Renal cortical epithelial cell (primary cell): ENCODE results near the gene NT5C3B. TPM values are rescaled to one million over a fixed set of nuclear protein-coding genes. Genes with fewer than 3 reads are reported as not detected.
"Not testable (repeated sequence)": the region's sequence is repeated elsewhere in the genome, so short reads cannot be mapped to it uniquely, and the experiment has no call there.

Experiments used
- DNase-seq: peaks from one replicate; pipeline ENCODE4 v3.0.0-alpha.2; 2011; ENCODE audit warnings: low read depth
- total RNA-seq: library from RNA; depleted of rRNA; stranded (reverse); fragments of >200 nt; gene quantifications from 2 replicates; pipeline ENCODE4 v1.2.3, GENCODE V29; 2014

NT5C3B gene
- total RNA-seq, 1 donor from 2014 or later: 43.4 TPM

DNA sequence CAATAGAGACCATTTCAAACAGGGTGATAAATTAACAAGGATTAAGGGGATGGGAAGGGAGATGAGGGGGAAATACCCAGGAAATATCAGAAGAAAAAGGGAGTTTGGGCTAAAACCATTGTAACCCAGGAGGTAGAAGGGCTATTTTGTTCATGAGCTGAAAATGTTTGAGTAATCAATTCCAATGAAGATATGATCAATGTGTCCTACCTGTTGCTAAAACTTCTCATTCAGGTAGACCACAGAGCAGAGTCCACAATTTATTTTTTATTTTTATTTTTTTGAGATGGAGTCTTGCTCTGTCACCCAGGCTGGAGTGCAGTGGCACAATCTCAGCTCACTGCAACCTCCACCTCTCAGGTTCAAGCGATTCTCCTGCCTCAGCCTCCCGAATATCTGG lies 3.4 kb upstream of the NT5C3B start:
- DNase-seq: not testable (repeated sequence)

DNA sequence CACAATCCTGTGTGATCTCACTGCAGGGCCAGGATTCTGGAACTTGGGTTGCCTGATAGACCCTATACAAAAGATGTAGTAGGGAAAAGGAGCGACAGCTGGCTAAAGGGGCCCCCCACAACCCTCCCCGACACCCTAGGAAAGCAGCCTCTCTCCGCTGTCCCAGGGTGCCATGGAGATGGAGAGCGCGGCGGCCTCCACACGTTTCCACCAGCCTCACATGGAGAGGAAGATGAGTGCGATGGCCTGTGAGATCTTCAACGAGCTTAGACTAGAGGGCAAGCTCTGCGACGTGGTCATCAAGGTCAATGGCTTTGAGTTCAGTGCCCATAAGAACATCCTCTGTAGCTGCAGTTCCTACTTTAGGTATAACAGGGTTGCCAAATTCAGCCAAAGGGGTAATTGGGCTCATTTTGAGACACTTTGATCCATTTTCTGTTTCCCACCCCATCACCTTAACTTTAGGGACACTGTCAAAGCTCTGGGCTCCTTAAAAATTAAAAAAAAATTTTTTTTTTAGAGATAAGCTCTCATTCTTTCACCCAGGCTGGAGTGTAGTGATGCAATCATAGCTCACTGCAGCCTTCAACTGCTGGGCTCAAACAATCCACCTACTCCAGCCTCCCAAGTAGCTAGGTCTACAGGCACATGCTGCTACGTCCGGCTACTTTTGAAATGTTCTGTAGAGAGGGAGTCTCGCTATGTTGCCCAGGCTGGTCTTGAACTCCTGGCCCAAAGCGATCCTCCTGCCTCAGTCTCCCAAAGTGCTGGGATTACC lies 1.9 kb upstream of the NT5C3B start, which contains the start of gene KLHL10:
TSS of gene KLHL10 (plus strand) at position 65 of the 778 bp plus-strand sequence. CDS start at position 173, 108 bp downstream.
- DNase-seq: no peak

DNA sequence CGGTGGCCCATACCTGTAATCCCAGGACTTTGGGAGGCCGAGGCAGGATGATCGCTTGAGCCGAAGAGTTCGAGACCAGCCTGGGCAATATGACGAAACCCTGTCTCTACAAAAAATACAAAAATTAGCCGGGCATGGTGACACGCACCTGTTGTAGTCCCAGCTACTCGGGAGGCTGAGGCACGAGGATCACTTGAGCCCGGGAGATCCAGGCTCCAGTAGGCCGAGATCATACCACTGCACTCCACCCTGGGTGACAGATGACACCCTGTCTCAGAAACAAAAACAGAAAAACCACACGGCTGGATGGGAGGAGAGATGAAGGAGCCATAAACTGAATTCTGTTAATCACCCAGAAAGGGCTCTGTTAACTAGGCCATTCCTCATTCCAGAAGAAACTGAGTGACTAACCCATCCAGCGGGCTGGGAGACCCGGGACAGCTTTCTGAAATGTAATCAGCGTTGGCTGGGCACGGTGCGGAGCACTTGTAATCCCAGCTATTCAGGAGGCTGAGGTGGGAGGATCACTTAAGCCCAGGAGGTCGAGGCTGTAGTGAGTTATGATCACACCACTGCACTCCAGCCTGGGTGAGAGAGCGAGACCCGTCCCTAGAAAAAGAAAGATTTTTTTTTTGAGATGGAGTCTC lies 641 bp upstream of the NT5C3B start:
- no peak for DNase-seq

DNA sequence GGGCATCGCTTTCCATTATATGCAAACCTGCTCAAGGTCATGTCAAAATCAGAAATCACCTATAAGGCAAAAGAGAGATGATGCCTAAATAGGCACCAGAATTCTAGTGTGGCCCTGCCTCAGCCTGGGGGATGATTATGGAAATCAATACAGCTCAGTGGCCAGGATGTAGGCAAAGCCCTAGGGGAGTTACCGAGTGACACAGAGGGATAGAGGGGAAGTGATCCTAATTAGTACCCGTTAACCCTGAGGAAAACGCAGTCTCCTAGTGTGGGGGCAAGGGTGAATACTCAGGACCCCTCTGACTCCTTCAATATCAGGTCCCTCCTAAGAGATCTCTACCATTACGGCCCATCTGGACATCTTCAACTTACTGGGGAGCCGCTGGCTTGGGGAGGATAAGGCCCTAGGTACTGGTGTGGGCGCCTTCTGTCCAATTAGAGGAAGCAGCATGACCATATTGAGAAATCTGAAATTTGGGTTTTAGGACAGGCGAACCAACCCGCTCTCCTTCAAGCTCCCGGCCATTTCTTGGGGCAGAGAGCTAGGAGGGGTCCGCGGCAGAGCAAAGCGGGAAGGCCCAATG lies 725 bp downstream of the NT5C3B start:
- DNase-seq: no peak

DNA sequence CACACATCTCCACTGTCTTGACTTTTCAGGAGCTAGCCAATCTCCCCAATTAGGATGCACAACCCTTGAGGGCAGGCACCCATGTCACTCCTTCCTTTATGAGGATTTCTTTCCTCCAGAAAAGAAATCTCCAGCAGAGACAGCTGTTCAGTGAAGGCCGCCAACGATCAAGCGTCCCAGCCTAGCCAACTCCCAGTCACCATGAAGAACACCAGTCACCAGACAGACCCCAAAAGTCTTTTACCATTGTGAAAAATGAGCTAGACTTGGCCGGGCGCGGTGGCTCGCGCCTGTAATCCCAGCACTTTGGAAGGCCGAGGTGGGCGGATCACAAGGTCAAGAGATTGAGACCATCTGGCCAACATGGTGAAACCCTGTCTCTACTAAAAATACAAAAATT lies 6.1 kb downstream of the NT5C3B start:
- not testable (repeated sequence) for DNase-seq

DNA sequence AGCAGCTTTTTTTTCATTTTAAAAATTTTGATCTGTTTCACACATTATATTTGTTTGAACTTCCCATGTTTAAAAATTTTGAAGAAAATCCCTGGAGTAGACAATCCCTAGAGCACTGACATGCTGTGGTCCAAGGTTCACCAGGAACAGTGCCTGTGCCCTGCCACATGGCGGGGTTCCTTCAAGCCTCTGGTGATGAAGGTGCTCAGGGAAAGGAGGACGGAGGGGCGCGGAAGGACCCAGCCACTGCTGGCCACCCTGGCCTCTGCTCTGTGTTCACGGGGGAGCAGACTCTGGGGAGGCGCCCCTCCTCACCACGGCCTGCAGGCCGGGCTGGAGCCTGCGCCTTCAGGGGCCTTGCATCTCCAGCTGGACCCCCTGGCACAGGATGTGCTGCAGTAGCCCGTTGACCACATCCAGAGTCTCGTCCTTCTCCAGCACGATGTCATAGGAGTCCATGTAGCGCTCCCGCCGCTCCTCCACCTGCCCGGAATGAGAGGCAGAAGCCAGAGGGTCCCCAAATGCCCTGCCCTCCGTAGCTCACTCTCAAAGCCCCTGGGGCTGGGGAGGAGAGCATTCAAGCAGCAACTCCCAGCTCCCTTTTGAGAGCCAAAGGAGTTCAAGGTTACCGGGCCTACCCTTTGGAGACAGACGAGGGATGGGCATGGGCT lies 10.7 kb downstream of the NT5C3B start:
- DNase-seq: no peak

DNA sequence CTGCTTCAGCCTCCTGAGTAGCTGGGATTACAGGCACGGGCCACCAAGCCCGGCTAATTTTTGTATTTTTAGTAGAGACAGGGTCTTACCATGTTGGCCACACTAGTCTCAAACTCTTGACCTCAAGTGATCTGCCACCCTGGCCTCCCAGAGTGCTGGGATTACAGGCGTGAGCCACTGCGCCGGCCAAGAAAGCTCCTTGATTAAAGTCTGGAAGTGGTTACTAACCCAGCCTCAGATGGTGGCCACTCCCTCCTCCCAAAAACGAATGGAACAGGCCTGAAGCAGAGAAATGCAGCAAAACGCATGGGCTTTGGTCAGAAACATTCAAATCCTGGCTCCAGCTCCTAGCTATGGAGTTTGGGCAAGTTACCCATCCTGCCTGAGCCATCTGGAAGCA lies 11.9 kb downstream of the NT5C3B start:
- no peak for DNase-seq

DNA sequence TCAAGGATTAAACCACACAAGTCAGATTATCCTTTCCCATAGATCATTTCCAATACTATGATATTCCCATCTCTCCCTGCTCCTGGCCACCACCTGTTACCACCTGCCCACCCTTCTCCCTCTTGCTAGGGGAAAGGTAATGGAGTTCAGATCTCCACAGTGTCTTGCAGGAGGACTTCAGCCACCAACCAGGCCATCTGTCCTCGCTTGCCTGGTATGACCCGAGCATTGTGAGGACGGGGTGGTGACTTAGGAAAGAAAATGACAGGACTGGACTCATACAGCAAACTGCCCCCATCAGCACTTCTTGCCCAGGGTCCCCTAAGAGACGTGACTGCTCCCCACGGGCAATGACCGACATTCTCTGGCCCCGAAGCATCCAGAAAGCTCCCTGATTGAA lies 12.5 kb downstream of the NT5C3B start:
- DNase-seq: no peak

DNA sequence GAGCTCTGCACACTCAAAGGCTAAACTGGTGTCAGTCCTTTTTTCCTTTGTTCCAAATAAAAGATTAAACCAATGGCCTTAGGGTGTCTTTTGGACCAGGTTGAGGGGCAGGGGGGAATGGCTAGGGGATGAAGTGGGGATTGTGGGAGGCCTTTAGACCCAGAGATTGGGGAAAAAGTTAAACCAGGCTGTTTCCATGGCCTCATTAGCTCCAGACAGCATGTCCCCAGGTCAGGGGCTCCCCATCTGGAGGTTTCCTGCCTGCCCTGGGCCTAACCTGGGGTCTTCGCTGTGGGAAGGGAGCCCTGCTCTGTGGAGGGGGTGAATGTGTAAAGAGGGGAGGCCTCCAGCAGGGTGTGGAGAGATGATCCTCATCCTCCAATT lies 12.9 kb downstream of the NT5C3B start:
- DNase-seq: no peak

DNA sequence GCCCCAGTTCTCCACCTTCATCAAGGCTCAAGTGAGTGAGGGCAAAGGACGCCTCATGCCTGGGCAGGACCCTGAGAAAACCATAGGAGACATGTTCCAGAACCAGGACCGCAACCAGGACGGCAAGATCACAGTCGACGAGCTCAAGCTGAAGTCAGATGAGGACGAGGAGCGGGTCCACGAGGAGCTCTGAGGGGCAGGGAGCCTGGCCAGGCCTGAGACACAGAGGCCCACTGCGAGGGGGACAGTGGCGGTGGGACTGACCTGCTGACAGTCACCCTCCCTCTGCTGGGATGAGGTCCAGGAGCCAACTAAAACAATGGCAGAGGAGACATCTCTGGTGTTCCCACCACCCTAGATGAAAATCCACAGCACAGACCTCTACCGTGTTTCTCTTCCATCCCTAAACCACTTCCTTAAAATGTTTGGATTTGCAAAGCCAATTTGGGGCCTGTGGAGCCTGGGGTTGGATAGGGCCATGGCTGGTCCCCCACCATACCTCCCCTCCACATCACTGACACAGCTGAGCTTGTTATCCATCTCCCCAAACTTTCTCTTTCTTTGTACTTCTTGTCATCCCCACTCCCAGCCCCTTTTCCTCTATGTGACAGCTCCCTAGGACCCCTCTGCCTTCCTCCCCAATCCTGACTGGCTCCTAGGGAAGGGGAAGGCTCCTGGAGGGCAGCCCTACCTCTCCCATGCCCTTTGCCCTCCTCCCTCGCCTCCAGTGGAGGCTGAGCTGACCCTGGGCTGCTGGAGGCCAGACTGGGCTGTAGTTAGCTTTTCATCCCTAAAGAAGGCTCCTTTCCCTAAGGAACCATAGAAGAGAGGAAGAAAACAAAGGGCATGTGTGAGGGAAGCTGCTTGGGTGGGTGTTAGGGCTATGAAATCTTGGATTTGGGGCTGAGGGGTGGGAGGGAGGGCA lies 13.6 kb downstream of the NT5C3B start:
- no peak for DNase-seq

DNA sequence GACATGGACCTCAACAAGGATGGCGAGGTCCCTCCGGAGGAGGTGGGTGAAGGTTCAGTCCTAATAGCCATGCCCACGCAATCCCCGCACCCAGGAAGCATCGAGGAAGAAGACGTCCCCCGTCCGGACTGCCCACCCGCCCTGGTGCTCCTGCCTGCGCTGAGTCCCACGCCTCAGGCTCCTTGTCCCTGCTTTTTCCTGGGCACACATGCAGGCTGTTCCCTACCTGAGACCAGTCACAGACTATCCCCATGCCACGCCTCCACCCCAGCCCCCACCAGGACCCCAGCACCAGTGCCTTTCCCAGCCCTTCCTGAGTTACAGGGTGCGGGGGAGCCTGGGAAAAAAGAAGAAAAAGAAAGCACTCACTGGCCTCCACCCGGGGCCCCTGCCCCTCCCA lies 14.3 kb downstream of the NT5C3B start:
- no peak for DNase-seq

DNA sequence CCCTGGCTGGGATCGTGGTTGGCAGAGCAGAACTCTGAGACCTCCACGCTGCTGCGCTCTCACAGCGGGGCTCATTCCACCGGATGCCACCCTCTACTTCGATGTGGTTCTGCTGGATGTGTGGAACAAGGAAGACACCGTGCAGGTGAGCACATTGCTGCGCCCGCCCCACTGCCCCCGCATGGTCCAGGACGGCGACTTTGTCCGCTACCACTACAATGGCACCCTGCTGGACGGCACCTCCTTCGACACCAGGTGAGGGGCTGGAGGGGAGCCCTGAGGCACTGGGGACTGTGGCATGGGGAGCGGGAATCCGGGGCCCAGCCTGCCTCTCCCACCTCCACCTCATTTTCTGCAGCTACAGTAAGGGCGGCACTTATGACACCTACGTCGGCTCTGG lies 18.0 kb downstream of the NT5C3B start:
- no peak for DNase-seq

DNA sequence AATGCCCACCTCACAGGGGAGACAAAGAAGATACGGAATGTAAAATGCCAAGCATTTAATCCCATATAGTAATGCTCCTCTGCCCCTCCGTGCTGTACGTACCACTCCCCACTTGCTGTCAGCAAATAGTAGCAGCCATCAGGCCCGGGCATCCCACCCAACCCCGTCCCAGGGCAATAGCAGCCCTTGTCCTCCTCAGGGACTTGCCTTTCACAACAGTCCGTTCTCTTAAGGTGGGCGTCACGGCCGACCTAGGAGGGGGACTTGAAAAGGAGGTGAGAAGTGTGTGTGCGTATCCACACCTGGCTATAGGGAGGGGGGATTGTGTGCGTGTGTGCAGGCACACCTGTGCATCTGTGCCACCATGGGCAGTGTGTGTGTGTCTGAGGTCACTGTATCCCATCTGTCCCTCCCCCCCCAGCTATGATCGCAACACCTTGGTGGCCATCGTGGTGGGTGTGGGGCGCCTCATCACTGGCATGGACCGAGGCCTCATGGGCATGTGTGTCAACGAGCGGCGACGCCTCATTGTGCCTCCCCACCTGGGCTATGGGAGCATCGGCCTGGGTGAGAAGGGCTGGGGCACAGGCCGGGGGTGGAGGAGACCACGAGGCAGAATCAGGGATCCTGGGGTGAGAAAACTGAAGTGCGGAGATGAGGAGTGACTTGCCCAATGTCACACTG lies 19.3 kb downstream of the NT5C3B start:
- no peak for DNase-seq

DNA sequence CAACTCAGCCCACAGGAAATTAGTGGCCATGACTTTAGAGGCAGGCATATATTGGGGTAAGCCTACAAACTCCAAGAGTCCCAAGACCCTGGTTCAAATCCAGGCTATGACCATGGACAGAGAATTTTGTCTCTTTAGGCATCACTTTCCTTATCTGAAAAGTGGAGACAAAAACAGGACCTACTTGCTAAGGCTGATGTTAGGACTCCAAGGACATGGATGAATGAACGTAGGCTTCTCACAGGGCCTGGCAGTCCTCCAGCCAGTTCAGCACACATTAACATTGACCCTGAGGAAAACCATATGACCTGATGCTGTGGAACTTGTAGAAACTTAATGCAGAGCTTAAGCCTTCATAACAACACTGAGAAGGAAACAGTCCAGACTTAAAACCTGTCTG lies 21.8 kb downstream of the NT5C3B start:
- DNase-seq: peak; percentile 89

DNA sequence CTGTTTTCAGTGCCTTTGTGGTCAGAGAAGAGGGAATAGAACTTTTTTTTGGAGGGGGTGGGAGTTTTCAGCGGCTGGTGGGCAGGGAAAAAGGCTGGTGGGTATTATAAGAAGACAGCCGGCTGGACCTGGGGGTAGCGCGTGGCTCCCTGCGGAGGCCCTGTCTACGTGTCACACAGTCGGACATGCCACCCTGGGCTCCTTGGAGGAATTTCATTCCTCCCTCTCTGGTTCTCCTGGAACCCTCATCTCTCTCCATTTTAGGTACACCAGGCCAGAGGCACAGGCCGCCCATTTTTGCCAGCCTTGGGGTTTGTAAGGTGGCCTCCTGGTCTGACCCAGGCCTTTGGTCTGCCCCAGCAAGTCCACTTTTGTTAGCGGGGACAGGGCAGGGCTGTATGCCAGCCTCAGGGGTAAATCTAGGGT lies 22.3 kb downstream of the NT5C3B start:
- no peak for DNase-seq

DNA sequence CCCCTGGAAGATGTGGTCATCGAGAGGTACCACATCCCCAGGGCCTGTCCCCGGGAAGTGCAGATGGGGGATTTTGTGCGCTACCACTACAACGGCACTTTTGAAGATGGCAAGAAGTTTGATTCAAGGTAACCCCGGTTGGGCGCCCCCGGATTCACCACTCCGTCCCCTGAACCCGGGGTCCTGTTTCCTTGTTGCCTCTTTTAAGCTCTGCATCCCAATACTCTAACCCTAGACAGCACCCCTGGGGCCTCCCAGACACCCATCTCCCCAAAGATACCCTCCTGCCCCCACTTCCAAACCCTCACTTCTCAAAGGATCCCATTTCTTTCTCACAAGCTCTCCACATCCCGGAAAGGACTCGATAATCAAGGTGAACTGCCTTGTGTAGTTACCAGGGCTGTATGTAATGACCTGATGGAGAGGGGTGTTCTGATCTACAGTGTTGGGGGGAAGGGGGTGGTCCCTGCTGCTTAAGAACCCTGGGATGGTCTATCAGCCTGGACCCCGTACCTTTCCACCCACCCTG lies 22.8 kb downstream of the NT5C3B start:
- DNase-seq: no peak

DNA sequence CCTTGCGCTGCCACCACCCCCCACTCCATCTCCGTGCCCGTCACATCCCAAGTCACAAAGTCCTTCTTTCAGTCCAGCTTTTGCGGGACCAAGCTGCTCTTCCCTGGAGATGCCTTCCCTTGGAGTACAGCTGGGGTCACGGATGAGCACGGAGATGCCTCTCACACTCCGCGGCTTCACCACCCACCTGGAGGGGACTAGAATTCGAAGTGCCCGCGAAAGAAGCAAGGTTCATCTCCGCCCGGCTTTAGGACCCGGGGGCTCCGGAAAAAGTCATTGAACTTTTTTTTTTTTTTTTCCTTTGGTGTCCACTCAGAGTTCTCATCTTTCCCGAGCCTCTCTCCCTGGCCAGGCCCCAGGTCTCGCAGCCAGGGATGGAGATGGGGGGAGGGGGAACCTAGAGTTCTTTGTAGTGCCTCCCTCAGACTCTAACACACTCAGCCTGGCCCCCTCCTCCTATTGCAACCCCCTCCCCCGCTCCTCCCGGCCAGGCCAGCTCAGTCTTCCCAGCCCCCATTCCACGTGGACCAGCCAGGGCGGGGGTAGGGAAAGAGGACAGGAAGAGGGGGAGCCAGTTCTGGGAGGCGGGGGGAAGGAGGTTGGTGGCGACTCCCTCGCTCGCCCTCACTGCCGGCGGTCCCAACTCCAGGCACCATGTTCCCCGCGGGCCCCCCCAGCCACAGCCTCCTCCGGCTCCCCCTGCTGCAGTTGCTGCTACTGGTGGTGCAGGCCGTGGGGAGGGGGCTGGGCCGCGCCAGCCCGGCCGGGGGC lies 23.5 kb downstream of the NT5C3B start, which contains the start of gene FKBP10:
TSS of gene FKBP10 (plus strand) at position 624 of the 771 bp plus-strand sequence. CDS start at position 655, 31 bp downstream.
- DNase-seq: peak; percentile 62

DNA sequence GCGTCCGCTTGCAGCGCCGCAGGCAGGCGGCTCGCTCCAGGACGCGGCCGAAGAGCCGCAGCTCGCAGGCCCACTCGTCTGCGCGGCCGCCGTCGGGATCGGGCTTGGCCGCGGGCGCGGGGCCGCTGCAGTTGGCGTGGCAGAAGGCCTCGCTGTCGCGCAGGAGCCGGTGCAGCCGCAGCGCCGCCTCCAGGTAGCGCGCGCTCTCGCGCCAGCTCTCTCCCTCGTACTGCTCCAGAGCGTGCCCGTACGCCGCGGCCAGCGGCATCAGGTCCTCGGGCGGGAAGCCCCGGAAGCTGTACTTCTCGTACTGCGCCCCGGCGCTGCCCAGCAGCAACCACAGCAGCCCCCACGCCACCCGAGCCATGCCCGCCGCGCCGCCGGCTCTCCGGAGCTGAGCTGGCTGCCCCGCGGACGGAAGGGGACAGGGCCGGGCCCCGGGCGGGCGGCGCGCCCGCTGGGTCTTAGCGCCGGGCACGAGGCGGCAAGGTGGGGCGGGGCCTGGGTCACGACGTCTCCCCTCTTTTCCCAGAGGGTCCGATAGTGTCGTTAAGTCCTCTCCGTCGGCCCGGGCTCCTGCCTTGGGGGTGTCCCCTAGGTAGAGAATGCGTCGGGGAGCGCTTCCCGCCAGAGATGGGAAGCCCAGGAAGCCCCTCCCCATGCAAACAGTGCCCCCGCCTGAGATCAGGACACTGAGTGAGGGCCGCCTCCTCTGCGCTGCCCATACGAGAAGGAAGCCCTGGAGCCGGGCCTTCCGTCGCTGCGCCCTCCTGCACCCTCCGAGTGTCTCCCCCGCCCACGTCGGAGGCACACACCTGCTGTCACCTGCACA lies 24.3 kb downstream of the NT5C3B start, which contains the start of gene P3H4:
TSS of gene P3H4 (minus strand) at position 401 of the 832 bp plus-strand sequence. CDS start at position 367, 34 bp downstream.
- peak; percentile 45 for DNase-seq
